ENCODE results near the gene SDHA. TPM values are rescaled to one million over a fixed set of nuclear protein-coding genes. Genes with fewer than 3 reads are reported as not detected.
"Not testable (repeated sequence)": the region's sequence is repeated elsewhere in the genome, so short reads cannot be mapped to it uniquely, and the experiment has no call there.

Gene SDHA
- total and polyA plus RNA-seq, 2 experiments from 2014 or later, result 247 to 328 TPM

GRCh38 chr5:245717-246116, 27.6 kb downstream of the SDHA start:
- not testable (repeated sequence) for DNase-seq (ENCODE audit: low read depth in 1 of 2, low spot score in 1 of 2); H3K9me3 ChIP-seq (ENCODE audit: low read depth); H3K4me1 ChIP-seq (ENCODE audit: low read depth); H3K4me3 ChIP-seq; H3K27ac ChIP-seq; H3K27me3 ChIP-seq
- H3K36me3 ChIP-seq, result peaks cover 26% of the 10 kb centered on the region

- not testable (repeated sequence) for H3K4me3 ChIP-seq; DNase-seq (ENCODE audit: low read depth in 1 of 2, low spot score in 1 of 2); H3K4me1 ChIP-seq (ENCODE audit: low read depth); H3K27me3 ChIP-seq; H3K9me3 ChIP-seq (ENCODE audit: low read depth); H3K27ac ChIP-seq
- H3K36me3 ChIP-seq, result peaks cover 20% of the 10 kb centered on the region
Observed at GRCh38 chr5:250396-250795, 32.3 kb downstream of the SDHA start.

GRCh38 chr5:251016-251415, 32.9 kb downstream of the SDHA start:
- not testable (repeated sequence) for H3K27ac ChIP-seq; H3K9me3 ChIP-seq (ENCODE audit: low read depth); DNase-seq (ENCODE audit: low read depth in 1 of 2, low spot score in 1 of 2); H3K4me3 ChIP-seq; H3K27me3 ChIP-seq; H3K4me1 ChIP-seq (ENCODE audit: low read depth)
- peaks cover 20% of the 10 kb centered on the region for H3K36me3 ChIP-seq

GRCh38 chr5:251538-251937, 33.4 kb downstream of the SDHA start:
- H3K4me3 ChIP-seq; H3K27ac ChIP-seq; H3K27me3 ChIP-seq; DNase-seq (ENCODE audit: low read depth in 1 of 2, low spot score in 1 of 2); H3K4me1 ChIP-seq (ENCODE audit: low read depth); H3K9me3 ChIP-seq (ENCODE audit: low read depth): not testable (repeated sequence)
- H3K36me3 ChIP-seq, result peaks cover 18% of the 10 kb centered on the region

- H3K9me3 ChIP-seq (ENCODE audit: low read depth); H3K4me3 ChIP-seq; H3K4me1 ChIP-seq (ENCODE audit: low read depth); H3K27me3 ChIP-seq; H3K27ac ChIP-seq; DNase-seq (ENCODE audit: low read depth in 1 of 2, low spot score in 1 of 2): not testable (repeated sequence)
- peaks cover 16% of the 10 kb centered on the region for H3K36me3 ChIP-seq
Observed at GRCh38 chr5:251975-252374, 33.9 kb downstream of the SDHA start.

GRCh38 chr5:252546-252945, 34.4 kb downstream of the SDHA start:
- Histone ChIP-seq H3K27ac (no peak overlapping the region), H3K9me3 (ENCODE audit: low read depth) (no peaks in the 10 kb centered on the region), H3K36me3 (peaks cover 15% of the 10 kb centered on the region), H3K4me3 (no peak overlapping the region), H3K4me1 (ENCODE audit: low read depth) (no peaks in the 10 kb centered on the region), H3K27me3 (no peaks in the 10 kb centered on the region)
- DNase-seq (ENCODE audit: low read depth in 1 of 2, low spot score in 1 of 2), result no peak
- no peak for TF ChIP-seq CTCF (IDR thresholded peaks at IDR 0.05; ENCODE audit: low read depth, low read length)

- H3K4me3 ChIP-seq; H3K27ac ChIP-seq; H3K4me1 ChIP-seq (ENCODE audit: low read depth); H3K27me3 ChIP-seq; H3K9me3 ChIP-seq (ENCODE audit: low read depth); DNase-seq (ENCODE audit: low read depth in 1 of 2, low spot score in 1 of 2); H3K36me3 ChIP-seq: not testable (repeated sequence)
Observed at GRCh38 chr5:254322-254721, 36.2 kb downstream of the SDHA start.

GRCh38 chr5:255116-255515, 37.0 kb downstream of the SDHA start:
- H3K4me3 ChIP-seq; DNase-seq (ENCODE audit: low read depth in 1 of 2, low spot score in 1 of 2); H3K27me3 ChIP-seq; H3K4me1 ChIP-seq (ENCODE audit: low read depth); H3K36me3 ChIP-seq; H3K27ac ChIP-seq; H3K9me3 ChIP-seq (ENCODE audit: low read depth): not testable (repeated sequence)

- not testable (repeated sequence) for H3K27me3 ChIP-seq; H3K27ac ChIP-seq; H3K9me3 ChIP-seq (ENCODE audit: low read depth); H3K4me3 ChIP-seq; H3K36me3 ChIP-seq; H3K4me1 ChIP-seq (ENCODE audit: low read depth); DNase-seq (ENCODE audit: low read depth in 1 of 2, low spot score in 1 of 2)
Observed at GRCh38 chr5:256347-256746, 38.2 kb downstream of the SDHA start.

- DNase-seq (ENCODE audit: low read depth in 1 of 2, low spot score in 1 of 2), result no peak
- Histone ChIP-seq H3K4me1 (ENCODE audit: low read depth) (no peaks in the 10 kb centered on the region), H3K4me3 (no peak overlapping the region), H3K9me3 (ENCODE audit: low read depth) (no peaks in the 10 kb centered on the region), H3K36me3 (no peaks in the 10 kb centered on the region), H3K27me3 (no peaks in the 10 kb centered on the region), H3K27ac (no peak overlapping the region)
- TF ChIP-seq CTCF (IDR thresholded peaks at IDR 0.05; ENCODE audit: low read depth, low read length), result no peak
Observed at GRCh38 chr5:257148-257547, 39.0 kb downstream of the SDHA start.

GRCh38 chr5:263275-263974, 45.3 kb downstream of the SDHA start:
- Histone ChIP-seq H3K27ac (peak overlapping the region; percentile 17), H3K36me3 (peaks cover 10% of the 10 kb centered on the region)
- H3K27me3 ChIP-seq; H3K4me3 ChIP-seq; H3K9me3 ChIP-seq (ENCODE audit: low read depth); H3K4me1 ChIP-seq (ENCODE audit: low read depth): not testable (repeated sequence)
- peak in 1 of 2 donors; percentile 96 for DNase-seq (ENCODE audit: low read depth in 1 of 2, low spot score in 1 of 2)
